H9 (cell line): ENCODE measurements around the gene SMAD6. TPM values are rescaled to one million over a fixed set of nuclear protein-coding genes. Genes with fewer than 3 reads are reported as not detected.

Experiments used
- DNase-seq: peaks from one replicate; pipeline ENCODE4 v3.0.0-alpha.2; 2017
- H2AFZ ChIP-seq: one replicate; pipeline ENCODE4 v1.6.1; 2013; ENCODE audit warnings: mild to moderate bottlenecking, low read length, control low read depth, moderate library complexity
- H2AK5ac ChIP-seq: 2 replicates; pipeline ENCODE4 v1.6.1; 2013; ENCODE audit warnings: low read length, control low read depth, mixed read lengths; ENCODE audit not compliant: insufficient read length
- H2BK120ac ChIP-seq: one replicate; pipeline ENCODE4 v1.6.1; 2013; ENCODE audit warnings: low read depth, mild to moderate bottlenecking, low read length, control low read depth, inconsistent platforms; ENCODE audit not compliant: poor library complexity, severe bottlenecking
- H2BK12ac ChIP-seq: 2 replicates; pipeline ENCODE4 v1.6.1; 2013; ENCODE audit warnings: low read length, control low read depth, mixed read lengths, low read depth; ENCODE audit not compliant: insufficient read length
- H2BK15ac ChIP-seq: 2 replicates; pipeline ENCODE4 v1.6.1; 2013; ENCODE audit warnings: low read depth, low read length, control low read depth
- H2BK20ac ChIP-seq: one replicate; pipeline ENCODE4 v1.6.1; 2013; ENCODE audit warnings: low read depth, mild to moderate bottlenecking, low read length, control low read depth, inconsistent platforms; ENCODE audit not compliant: poor library complexity, severe bottlenecking
- H2BK5ac ChIP-seq: 2 replicates; pipeline ENCODE4 v1.6.1; 2013; ENCODE audit warnings: low read length, control low read depth, mixed read lengths; ENCODE audit not compliant: insufficient read length
- H3K14ac ChIP-seq: 2 replicates; pipeline ENCODE4 v1.6.1; 2013; ENCODE audit warnings: low read length, control low read depth; ENCODE audit not compliant: insufficient read depth
- H3K18ac ChIP-seq: 2 replicates; pipeline ENCODE4 v1.6.1; 2013; ENCODE audit warnings: low read depth, mild to moderate bottlenecking, mixed read lengths, low read length, control low read depth; ENCODE audit not compliant: insufficient read length
- H3K23ac ChIP-seq: 2 replicates; pipeline ENCODE4 v1.6.1; 2013; ENCODE audit warnings: low read length, control low read depth, mixed read lengths, low read depth; ENCODE audit not compliant: insufficient read length
- H3K23me2 ChIP-seq: 2 replicates; pipeline ENCODE4 v1.6.1; 2013; ENCODE audit warnings: low read depth, mild to moderate bottlenecking, mixed read lengths, low read length, control low read depth; ENCODE audit not compliant: insufficient read length, poor library complexity, severe bottlenecking
- H3K27ac ChIP-seq: 2 replicates; pipeline ENCODE4 v1.5.1; 2013; ENCODE audit warnings: low read length, control low read depth, mixed read lengths, low read depth; ENCODE audit not compliant: insufficient read length
- H3K27me3 ChIP-seq: 2 replicates; pipeline ENCODE4 v1.6.1; 2013; ENCODE audit warnings: low read length, control low read depth, inconsistent platforms; ENCODE audit not compliant: insufficient read depth
- H3K4ac ChIP-seq: 2 replicates; pipeline ENCODE4 v1.6.1; 2013; ENCODE audit warnings: low read depth, mild to moderate bottlenecking, control low read depth, inconsistent platforms, low read length, moderate library complexity
- H3K4me1 ChIP-seq: 2 replicates; pipeline ENCODE4 v1.6.1; 2013; ENCODE audit warnings: low read length, control low read depth, inconsistent platforms; ENCODE audit not compliant: insufficient read depth
- H3K4me2 ChIP-seq: 2 replicates; pipeline ENCODE4 v1.6.1; 2013; ENCODE audit warnings: low read length, control low read depth, mixed read lengths; ENCODE audit not compliant: insufficient read length, insufficient read depth
- H3K56ac ChIP-seq: 2 replicates; pipeline ENCODE4 v1.6.1; 2013; ENCODE audit warnings: low read depth, mild to moderate bottlenecking, mixed read lengths, low read length, control low read depth; ENCODE audit not compliant: insufficient read length
- H3K79me1 ChIP-seq: 2 replicates; pipeline ENCODE4 v1.6.1; 2013; ENCODE audit warnings: low read depth, mild to moderate bottlenecking, moderate library complexity, low read length, control low read depth, inconsistent platforms; ENCODE audit not compliant: insufficient read depth, poor library complexity, severe bottlenecking
- H3K79me2 ChIP-seq: 2 replicates; pipeline ENCODE4 v1.6.1; 2013; ENCODE audit warnings: low read length, control low read depth, inconsistent platforms; ENCODE audit not compliant: insufficient read depth
- H3K9ac ChIP-seq: 2 replicates; pipeline ENCODE4 v1.6.1; 2013; ENCODE audit warnings: low read length, control low read depth, mixed read lengths; ENCODE audit not compliant: insufficient read length; ENCODE audit errors: extremely low read depth
- H3K9me3 ChIP-seq: one replicate; pipeline ENCODE4 v1.6.1; 2013; ENCODE audit warnings: low read depth, low read length, inconsistent platforms; ENCODE audit not compliant: control insufficient read depth
- H3T11ph ChIP-seq: one replicate; pipeline ENCODE4 v1.6.1; 2013; ENCODE audit warnings: mild to moderate bottlenecking, low read length, control low read depth, inconsistent platforms
- H4K20me1 ChIP-seq: one replicate; pipeline ENCODE4 v1.6.1; 2013; ENCODE audit not compliant: control insufficient read depth, insufficient read length, insufficient read depth
- H4K5ac ChIP-seq: 2 replicates; pipeline ENCODE4 v1.6.1; 2013; ENCODE audit warnings: low read depth, mild to moderate bottlenecking, mixed read lengths, low read length, control low read depth; ENCODE audit not compliant: insufficient read length
- H4K8ac ChIP-seq: replicated peaks from 2 replicates; pipeline ENCODE4 v1.6.1; 2013; ENCODE audit warnings: low read length, control low read depth, mixed read lengths, low read depth; ENCODE audit not compliant: insufficient read length
- H4K91ac ChIP-seq: 2 replicates; pipeline ENCODE4 v1.6.1; 2013; ENCODE audit warnings: low read depth, mild to moderate bottlenecking, moderate library complexity, mixed read lengths, low read length, control low read depth; ENCODE audit not compliant: insufficient read length
- H3K27ac Mint-ChIP-seq, 3 experiments: 2 replicates in 2 of 3; 3 replicates in 1 of 3; pipeline ENCODE4 v1.8.0; 2020 to 2021; ENCODE audit warnings: mixed read lengths in 3 of 3, mild to moderate bottlenecking in 1 of 3, moderate library complexity in 1 of 3
- H3K27me3 Mint-ChIP-seq: 2 replicates; pipeline ENCODE4 v1.8.0; 2021; ENCODE audit warnings: low read depth, mild to moderate bottlenecking, moderate library complexity, mixed read lengths
- H3K36me3 Mint-ChIP-seq, 3 experiments: 2 replicates in 2 of 3; 3 replicates in 1 of 3; pipeline ENCODE4 v1.8.0; 2020 to 2021; ENCODE audit warnings: low read depth in 3 of 3, mixed read lengths in 3 of 3; ENCODE audit not compliant: insufficient read depth in 1 of 3
- H3K4me1 Mint-ChIP-seq, 2 experiments: 2 replicates each; pipeline ENCODE4 v1.8.0; 2020; ENCODE audit warnings: mixed read lengths in 2 of 2
- H3K4me3 Mint-ChIP-seq, 2 experiments: 2 replicates in 1 of 2; 3 replicates in 1 of 2; pipeline ENCODE4 v1.8.0; 2020 to 2021; ENCODE audit warnings: mild to moderate bottlenecking in 2 of 2, mixed read lengths in 2 of 2, moderate library complexity in 1 of 2
- H3K9me3 Mint-ChIP-seq, 2 experiments: 2 replicates in 1 of 2; 3 replicates in 1 of 2; pipeline ENCODE4 v1.8.0; 2020; ENCODE audit warnings: mild to moderate bottlenecking in 2 of 2, mixed read lengths in 2 of 2, moderate library complexity in 1 of 2
- CTCF ChIP-seq: fragments of 200-600 bp; sonication (generic); conservative IDR thresholded peaks from 3 replicates; pipeline ENCODE4 v1.8.0; 2021; ENCODE audit warnings: antibody characterized with exemption, mild to moderate bottlenecking
- WGBS: extraction: QIAGEN DNeasy Blood & Tissue Kit; methylation state at CpG from one replicate; pipeline ENCODE4 v1.1.7; 2013; ENCODE audit warnings: missing lambda C conversion rate, low lambda C conversion rate, mixed read lengths; ENCODE audit not compliant: insufficient read length; ENCODE audit errors: extremely low coverage; 5-methylcytosine and 5-hydroxymethylcytosine counted together
- total RNA-seq: library from RNA; stranded (reverse); gene quantifications from 2 replicates; pipeline ENCODE4 v1.2.1, GENCODE V29; 2021

The SMAD6 gene
- total RNA-seq, 1 experiment from 2014 or later = 6.0 TPM

- Mint-ChIP-seq H3K27me3 (no peaks in the 10 kb centered on the region), H3K36me3 (no peaks in the 10 kb centered on the region), H3K9me3 (no peaks in the 10 kb centered on the region)
Observed at GRCh38 chr15:66765478-66766281, 63.6 kb downstream of the SMAD6 start.

More at GRCh38 chr15:66765478-66766281, 63.6 kb downstream of the SMAD6 start:
- Histone ChIP-seq H4K20me1 (no peaks in the 10 kb centered on the region), H3K27ac (no peak overlapping the region), H2BK120ac (no peak overlapping the region), H3K9me3 (no peaks in the 10 kb centered on the region), H3K23ac (no peak overlapping the region), H3K4me2 (no peak overlapping the region), H3K14ac (no peak overlapping the region), H3K4ac (no peak overlapping the region), H2BK20ac (no peak overlapping the region), H3K79me1 (no peaks in the 10 kb centered on the region), H3K27me3 (no peaks in the 10 kb centered on the region), H2BK5ac (no peak overlapping the region), H4K91ac (no peak overlapping the region), H3K4me1 (peaks cover 3% of the 10 kb centered on the region; the same call in 1 of the 2 replicates), H3T11ph (no peak overlapping the region), H4K5ac (no peak overlapping the region), H3K56ac (no peak overlapping the region), H3K79me2 (no peaks in the 10 kb centered on the region), H3K23me2 (no peaks in the 10 kb centered on the region), H2BK15ac (no peak overlapping the region), H2BK12ac (no peak overlapping the region), H4K8ac (no peak overlapping the region), H2AFZ (no peak overlapping the region), H3K9ac (no peak overlapping the region), H2AK5ac (no peak overlapping the region), H3K18ac (no peak overlapping the region)
- DNase-seq = no peak
- WGBS = no CpG with 5 or more reads among the region's 13 CpGs
- Mint-ChIP-seq H3K27ac (peak overlapping the region in 2 of 3 experiments; percentile 19 to 63; a peak in 4 of 7 replicates), H3K4me1 (peaks cover 42 to 44% of the 10 kb centered on the region in 2 experiments), H3K4me3 (no peak overlapping the region)
- TF ChIP-seq CTCF = no peak
